SK-N-SH (cell line): ENCODE data around the gene TMEM213. TPM values are rescaled to one million over a fixed set of nuclear protein-coding genes. Genes with fewer than 3 reads are reported as not detected.

Experiments
- CTCF ChIA-PET: fragments of 300-600, 350-600 bp; formaldehyde crosslinking; extraction: SDS; loops from one replicate; lab custom pipeline; 2021; lab: Yijun Ruan, JAX
- POLR2A ChIA-PET: fragments of 350-600 bp; sonication (Branson Sonifier 250); formaldehyde crosslinking; extraction: SDS; loops from one replicate; lab custom pipeline; 2020; ENCODE audit warnings: antibody characterized with exemption, inconsistent platforms; lab: Yijun Ruan, JAX
- DNase-seq: peaks from one replicate; pipeline ENCODE4 v3.0.0; 2012
- H2AFZ ChIP-seq: fragments of 200-600 bp; sonication (generic); 2 replicates; pipeline ENCODE4 v1.8.1; 2016; ENCODE audit warnings: antibody characterized with exemption, mild to moderate bottlenecking, low read depth
- H3F3A ChIP-seq: fragments of 200-600 bp; sonication (generic); replicated peaks from 2 replicates; pipeline ENCODE3; 2016; ENCODE audit warnings: antibody characterized with exemption, mild to moderate bottlenecking; ENCODE audit not compliant: insufficient read depth
- H3K27ac ChIP-seq, 2 experiments: fragments of 200-500 bp in 1 of 2; fragments of 200-600 bp in 1 of 2; sonication (Bioruptor generic) in 1 of 2; sonication (generic), shearing (Covaris generic) in 1 of 2; 2 replicates each; pipeline versions ENCODE4 v1.5.1 to v1.6.1; 2014 to 2016; ENCODE audit warnings: low read depth in 2 of 2, inconsistent platforms in 1 of 2, low read length in 1 of 2, mild to moderate bottlenecking in 1 of 2, mixed read lengths in 1 of 2
- H3K27me3 ChIP-seq: fragments of 200-600 bp; sonication (generic), shearing (Covaris generic); 2 replicates; pipeline ENCODE4 v1.6.1; 2016; ENCODE audit warnings: mixed run types; ENCODE audit not compliant: insufficient read depth
- H3K36me3 ChIP-seq, 2 experiments: fragments of 200-500 bp in 1 of 2; fragments of 200-600 bp in 1 of 2; sonication (Bioruptor generic) in 1 of 2; sonication (generic) in 1 of 2; replicated peaks in 1 of 2; 2 replicates each; pipeline versions ENCODE3 to v1.5.1; 2014 to 2016; ENCODE audit warnings: low read length in 1 of 2, mild to moderate bottlenecking in 1 of 2; ENCODE audit not compliant: insufficient read depth in 2 of 2, control insufficient read depth in 1 of 2
- H3K4me1 ChIP-seq, 2 experiments: fragments of 200-500 bp in 1 of 2; fragments of 200-600 bp in 1 of 2; sonication (Bioruptor generic) in 1 of 2; sonication (generic), shearing (Covaris generic) in 1 of 2; 2 replicates each; pipeline versions ENCODE4 v1.5.1 to v1.6.1; 2014 to 2016; ENCODE audit warnings: low read depth in 1 of 2, low read length in 1 of 2, mixed run types in 1 of 2; ENCODE audit not compliant: insufficient read depth in 2 of 2, control insufficient read depth in 1 of 2
- H3K4me2 ChIP-seq: fragments of 200-600 bp; sonication (generic), shearing (Covaris generic); 2 replicates; pipeline ENCODE4 v1.6.1; 2017; ENCODE audit warnings: mixed run types
- H3K4me3 ChIP-seq, 2 experiments: fragments of 200-500 bp in 1 of 2; fragments of 200-600 bp in 1 of 2; sonication (Bioruptor generic) in 1 of 2; sonication (generic), shearing (Covaris generic) in 1 of 2; 2 replicates each; pipeline versions ENCODE4 v1.5.1 to v1.8.1; 2014 to 2016; ENCODE audit warnings: low read depth in 2 of 2, inconsistent platforms in 1 of 2, low read length in 1 of 2, mild to moderate bottlenecking in 1 of 2, mixed read lengths in 1 of 2, moderate library complexity in 1 of 2
- H3K79me2 ChIP-seq: fragments of 200-600 bp; sonication (generic); 2 replicates; pipeline ENCODE4 v1.8.1; 2017; ENCODE audit warnings: mild to moderate bottlenecking; ENCODE audit not compliant: insufficient read depth
- H3K9ac ChIP-seq: fragments of 200-600 bp; sonication (generic); 2 replicates; pipeline ENCODE4 v1.6.1; 2017; ENCODE audit warnings: mixed run types
- H3K9me2 ChIP-seq: fragments of 200-600 bp; sonication (generic); 2 replicates; pipeline ENCODE4 v1.6.1; 2017; ENCODE audit warnings: mixed run types
- H3K9me3 ChIP-seq: fragments of 200-600 bp; sonication (generic); 2 replicates; pipeline ENCODE4 v1.6.1; 2017; ENCODE audit warnings: mixed run types, mild to moderate bottlenecking, moderate library complexity
- H4K20me1 ChIP-seq: fragments of 200-600 bp; sonication (generic); 2 replicates; pipeline ENCODE4 v1.6.1; 2017; ENCODE audit warnings: mild to moderate bottlenecking, mixed run types; ENCODE audit not compliant: insufficient read depth
- ELF1 ChIP-seq: IDR thresholded peaks from 2 replicates; pipeline ENCODE4 v1.4.0; 2012
- FOXJ3 ChIP-seq: sonication (generic); formaldehyde crosslinking; IDR thresholded peaks from 2 replicates; pipeline ENCODE4 v1.5.1; 2020; ENCODE audit warnings: mild to moderate bottlenecking, missing genetic modification reagents
- FOXM1 ChIP-seq: IDR thresholded peaks from 2 replicates; pipeline ENCODE4 v1.4.0; 2012; ENCODE audit warnings: low read depth, mild to moderate bottlenecking
- GABPA ChIP-seq: IDR thresholded peaks from 2 replicates; pipeline ENCODE4 v1.4.0; 2012; ENCODE audit warnings: low read depth, mild to moderate bottlenecking
- GATA2 ChIP-seq: sonication (generic); formaldehyde crosslinking; IDR thresholded peaks from 2 replicates; pipeline ENCODE4 v1.5.0; 2020; ENCODE audit warnings: mild to moderate bottlenecking, missing genetic modification reagents
- MEF2A ChIP-seq: IDR thresholded peaks from 2 replicates; pipeline ENCODE4 v1.4.0; 2012; ENCODE audit warnings: low read depth, borderline replicate concordance
- POLR2AphosphoS5 ChIP-seq: IDR thresholded peaks from 2 replicates; pipeline ENCODE4 v1.6.1; 2012; ENCODE audit warnings: low read depth, low read length
- RAD21 ChIP-seq: IDR thresholded peaks from 2 replicates; pipeline ENCODE4 v1.6.1; 2012; ENCODE audit warnings: mild to moderate bottlenecking, low read length
- RFX5 ChIP-seq: IDR thresholded peaks from 2 replicates; pipeline ENCODE4 v1.6.1; 2012; ENCODE audit warnings: mild to moderate bottlenecking, improper control_type of control experiment, low read length
- TAF1 ChIP-seq: IDR thresholded peaks from 2 replicates; pipeline ENCODE4 v1.6.1; 2012; ENCODE audit warnings: low read depth, mild to moderate bottlenecking, low read length, moderate library complexity, borderline replicate concordance
- USF2 ChIP-seq: fragments of 150-350 bp; IDR thresholded peaks from 2 replicates; pipeline ENCODE4 v1.6.1; 2017; ENCODE audit warnings: antibody characterized with exemption, low read length, low read depth, borderline replicate concordance
- YY1 ChIP-seq: IDR thresholded peaks from 2 replicates; pipeline ENCODE4 v1.4.0; 2012; ENCODE audit warnings: low read depth, mild to moderate bottlenecking
- WGBS: methylation state at CpG from one replicate; pipeline ENCODE4 v1.1.6; 2017; ENCODE audit warnings: low lambda C conversion rate; 5-methylcytosine and 5-hydroxymethylcytosine counted together
- polyA plus RNA-seq, 3 experiments: library from polyadenylated mRNA; depleted of rRNA; stranded (reverse); fragments of >200 nt; gene quantifications; 2 replicates each; pipeline ENCODE4 v1.2.3, GENCODE V29; 2012
- TF ChIP-seq, protein P1 (sequence below): fragments of 200-600 bp; sonication (generic); IDR thresholded peaks from 2 replicates; pipeline ENCODE4 v1.6.1; 2017; ENCODE audit warnings: antibody characterized with exemption, mild to moderate bottlenecking, moderate library complexity
- TF ChIP-seq, protein P2 (sequence below): IDR thresholded peaks from 2 replicates; pipeline ENCODE4 v1.6.1; 2012; ENCODE audit warnings: mild to moderate bottlenecking, low read depth, low read length, moderate library complexity

The TMEM213 gene
- polyA plus RNA-seq, 1 of the 3 experiments (the other 2 are of a cell fraction), result not detected

DNA sequence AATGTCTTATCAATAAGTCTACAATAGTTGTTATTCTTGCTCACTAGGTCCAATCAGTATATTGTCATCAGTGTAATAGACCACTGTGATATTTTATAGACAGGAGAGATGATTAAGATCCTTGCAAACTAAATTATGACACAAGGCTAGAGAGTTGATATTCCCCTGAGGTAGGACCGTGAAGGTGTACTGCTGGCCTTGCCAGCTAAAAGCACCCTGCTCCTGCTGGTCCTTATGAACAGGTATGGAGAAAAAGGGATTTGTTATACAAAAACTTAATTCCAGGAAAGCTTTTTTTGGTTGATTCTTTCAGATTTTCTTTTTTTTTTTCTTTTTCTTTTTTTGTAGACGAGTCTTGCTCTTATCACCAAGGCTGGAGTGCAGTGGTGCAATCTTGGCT lies 16.8 kb upstream of the TMEM213 start:
- TF ChIP-seq USF2, result no peak
- TF ChIP-seq FOXM1, result no peak
- no peak for TF ChIP-seq ELF1
- TF ChIP-seq, protein P1, sequence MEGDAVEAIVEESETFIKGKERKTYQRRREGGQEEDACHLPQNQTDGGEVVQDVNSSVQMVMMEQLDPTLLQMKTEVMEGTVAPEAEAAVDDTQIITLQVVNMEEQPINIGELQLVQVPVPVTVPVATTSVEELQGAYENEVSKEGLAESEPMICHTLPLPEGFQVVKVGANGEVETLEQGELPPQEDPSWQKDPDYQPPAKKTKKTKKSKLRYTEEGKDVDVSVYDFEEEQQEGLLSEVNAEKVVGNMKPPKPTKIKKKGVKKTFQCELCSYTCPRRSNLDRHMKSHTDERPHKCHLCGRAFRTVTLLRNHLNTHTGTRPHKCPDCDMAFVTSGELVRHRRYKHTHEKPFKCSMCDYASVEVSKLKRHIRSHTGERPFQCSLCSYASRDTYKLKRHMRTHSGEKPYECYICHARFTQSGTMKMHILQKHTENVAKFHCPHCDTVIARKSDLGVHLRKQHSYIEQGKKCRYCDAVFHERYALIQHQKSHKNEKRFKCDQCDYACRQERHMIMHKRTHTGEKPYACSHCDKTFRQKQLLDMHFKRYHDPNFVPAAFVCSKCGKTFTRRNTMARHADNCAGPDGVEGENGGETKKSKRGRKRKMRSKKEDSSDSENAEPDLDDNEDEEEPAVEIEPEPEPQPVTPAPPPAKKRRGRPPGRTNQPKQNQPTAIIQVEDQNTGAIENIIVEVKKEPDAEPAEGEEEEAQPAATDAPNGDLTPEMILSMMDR, result no peak
- TF ChIP-seq GABPA, result no peak
- TF ChIP-seq TAF1, result no peak
- no peak for TF ChIP-seq RAD21
- TF ChIP-seq, protein P2, sequence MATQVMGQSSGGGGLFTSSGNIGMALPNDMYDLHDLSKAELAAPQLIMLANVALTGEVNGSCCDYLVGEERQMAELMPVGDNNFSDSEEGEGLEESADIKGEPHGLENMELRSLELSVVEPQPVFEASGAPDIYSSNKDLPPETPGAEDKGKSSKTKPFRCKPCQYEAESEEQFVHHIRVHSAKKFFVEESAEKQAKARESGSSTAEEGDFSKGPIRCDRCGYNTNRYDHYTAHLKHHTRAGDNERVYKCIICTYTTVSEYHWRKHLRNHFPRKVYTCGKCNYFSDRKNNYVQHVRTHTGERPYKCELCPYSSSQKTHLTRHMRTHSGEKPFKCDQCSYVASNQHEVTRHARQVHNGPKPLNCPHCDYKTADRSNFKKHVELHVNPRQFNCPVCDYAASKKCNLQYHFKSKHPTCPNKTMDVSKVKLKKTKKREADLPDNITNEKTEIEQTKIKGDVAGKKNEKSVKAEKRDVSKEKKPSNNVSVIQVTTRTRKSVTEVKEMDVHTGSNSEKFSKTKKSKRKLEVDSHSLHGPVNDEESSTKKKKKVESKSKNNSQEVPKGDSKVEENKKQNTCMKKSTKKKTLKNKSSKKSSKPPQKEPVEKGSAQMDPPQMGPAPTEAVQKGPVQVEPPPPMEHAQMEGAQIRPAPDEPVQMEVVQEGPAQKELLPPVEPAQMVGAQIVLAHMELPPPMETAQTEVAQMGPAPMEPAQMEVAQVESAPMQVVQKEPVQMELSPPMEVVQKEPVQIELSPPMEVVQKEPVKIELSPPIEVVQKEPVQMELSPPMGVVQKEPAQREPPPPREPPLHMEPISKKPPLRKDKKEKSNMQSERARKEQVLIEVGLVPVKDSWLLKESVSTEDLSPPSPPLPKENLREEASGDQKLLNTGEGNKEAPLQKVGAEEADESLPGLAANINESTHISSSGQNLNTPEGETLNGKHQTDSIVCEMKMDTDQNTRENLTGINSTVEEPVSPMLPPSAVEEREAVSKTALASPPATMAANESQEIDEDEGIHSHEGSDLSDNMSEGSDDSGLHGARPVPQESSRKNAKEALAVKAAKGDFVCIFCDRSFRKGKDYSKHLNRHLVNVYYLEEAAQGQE, result no peak
- no peak for TF ChIP-seq POLR2AphosphoS5
- no peak for TF ChIP-seq GATA2 (CRISPR knock-in tag)
- no peak for TF ChIP-seq YY1
- TF ChIP-seq RFX5, result no peak
- H3K27me3 ChIP-seq, result no peaks in the 10 kb centered on the region
- no peak overlapping the region for H3K27ac ChIP-seq
- H3K4me1 ChIP-seq, result no peaks in the 10 kb centered on the region
- H3K4me2 ChIP-seq, result no peak overlapping the region
- no peaks in the 10 kb centered on the region for H3K9me2 ChIP-seq
- no peaks in the 10 kb centered on the region for H3K9me3 ChIP-seq
- H3F3A ChIP-seq, result no peaks in the 10 kb centered on the region
- ChIA-PET CTCF (no interaction called here), POLR2A (no interaction called here)
- H3K9ac ChIP-seq, result no peak overlapping the region
- no peak for DNase-seq
- 30% methylated on average over 2 of the region's 2 CpGs for WGBS
- H3K36me3 ChIP-seq, result no peaks in the 10 kb centered on the region
- no peaks in the 10 kb centered on the region for H4K20me1 ChIP-seq
- H3K79me2 ChIP-seq, result no peaks in the 10 kb centered on the region
- H3K4me3 ChIP-seq, result no peak overlapping the region
- no peak overlapping the region for H2AFZ ChIP-seq

GRCh38 chr7:138784692-138785091 lies 13.1 kb upstream of the TMEM213 start:
- no peak overlapping the region for H3K4me2 ChIP-seq
- H3K4me1 ChIP-seq, result no peaks in the 10 kb centered on the region
- no peaks in the 10 kb centered on the region for H3K36me3 ChIP-seq
- no peaks in the 10 kb centered on the region for H3K79me2 ChIP-seq
- no peaks in the 10 kb centered on the region for H3K9me2 ChIP-seq
- H3F3A ChIP-seq, result no peaks in the 10 kb centered on the region
- DNase-seq, result no peak
- H3K27me3 ChIP-seq, result no peaks in the 10 kb centered on the region
- POLR2A ChIA-PET, result no interaction called here
- 0 out of 2 replicates have a peak, but pooled peaks cover 3% of the 10 kb centered on the region for H3K9me3 ChIP-seq
- TF ChIP-seq FOXJ3 (CRISPR knock-in tag) (no peak), MEF2A (no peak)
- H3K4me3 ChIP-seq, result no peak overlapping the region
- no peaks in the 10 kb centered on the region for H4K20me1 ChIP-seq
- H3K27ac ChIP-seq, result no peak overlapping the region
- no peak overlapping the region for H3K9ac ChIP-seq
- CTCF ChIA-PET, result no interaction called here
- H2AFZ ChIP-seq, result no peak overlapping the region
- WGBS, result 50% methylated on average over 4 of the region's 4 CpGs
